Gastrocnemius medialis (tissue), 4 donors: Measurements from ENCODE around the gene MSH5.

Experiments used
- POLR2A ChIP-seq, 2 donors: fragments of 450-650 bp; IDR thresholded peaks; one replicate each; pipeline ENCODE4 v1.6.1; 2017; ENCODE audit warnings: antibody characterized with exemption in 2 of 2, mild to moderate bottlenecking in 2 of 2, moderate library complexity in 2 of 2
- TF ChIP-seq, protein P1 (sequence below), 5 experiments: fragments of 450-650 bp in 3 of 5; fragments of 200-600 bp in 2 of 5; sonication (generic) in 2 of 5; IDR thresholded peaks in 4 of 5; conservative IDR thresholded peaks in 1 of 5; 1 replicate in 4 of 5; 2 replicates in 1 of 5; pipeline ENCODE4 v1.5.1; 2016 to 2019; ENCODE audit warnings: antibody characterized with exemption in 5 of 5, mild to moderate bottlenecking in 3 of 5, moderate library complexity in 3 of 5

DNA sequence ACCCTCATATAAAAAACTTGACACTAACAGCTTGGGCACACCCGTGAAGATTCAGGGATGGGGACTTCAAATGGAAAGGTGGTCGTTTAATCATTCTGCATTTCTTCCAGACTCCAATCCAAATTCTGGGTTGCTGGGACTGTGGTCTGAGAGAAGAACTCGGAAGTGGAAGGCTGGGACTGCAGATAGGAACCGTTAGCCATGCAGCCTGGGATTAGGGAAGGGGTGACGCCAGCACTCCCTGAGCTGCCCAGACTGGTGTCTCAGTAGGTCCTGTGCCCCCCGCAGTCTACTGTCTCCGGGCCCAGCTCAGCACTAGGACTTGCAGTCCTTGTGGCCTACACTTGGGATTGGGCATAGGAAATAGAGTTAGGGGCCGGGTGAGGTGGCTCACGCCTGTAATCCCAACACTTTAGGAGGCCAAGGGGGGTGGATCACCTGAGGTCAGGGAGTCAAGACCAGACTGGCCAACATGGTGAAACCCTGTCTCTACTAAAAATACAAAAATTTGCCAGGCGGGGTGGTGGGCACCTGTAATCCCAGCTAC, 3.0 kb upstream of the MSH5 start:
- TF ChIP-seq, protein P1, sequence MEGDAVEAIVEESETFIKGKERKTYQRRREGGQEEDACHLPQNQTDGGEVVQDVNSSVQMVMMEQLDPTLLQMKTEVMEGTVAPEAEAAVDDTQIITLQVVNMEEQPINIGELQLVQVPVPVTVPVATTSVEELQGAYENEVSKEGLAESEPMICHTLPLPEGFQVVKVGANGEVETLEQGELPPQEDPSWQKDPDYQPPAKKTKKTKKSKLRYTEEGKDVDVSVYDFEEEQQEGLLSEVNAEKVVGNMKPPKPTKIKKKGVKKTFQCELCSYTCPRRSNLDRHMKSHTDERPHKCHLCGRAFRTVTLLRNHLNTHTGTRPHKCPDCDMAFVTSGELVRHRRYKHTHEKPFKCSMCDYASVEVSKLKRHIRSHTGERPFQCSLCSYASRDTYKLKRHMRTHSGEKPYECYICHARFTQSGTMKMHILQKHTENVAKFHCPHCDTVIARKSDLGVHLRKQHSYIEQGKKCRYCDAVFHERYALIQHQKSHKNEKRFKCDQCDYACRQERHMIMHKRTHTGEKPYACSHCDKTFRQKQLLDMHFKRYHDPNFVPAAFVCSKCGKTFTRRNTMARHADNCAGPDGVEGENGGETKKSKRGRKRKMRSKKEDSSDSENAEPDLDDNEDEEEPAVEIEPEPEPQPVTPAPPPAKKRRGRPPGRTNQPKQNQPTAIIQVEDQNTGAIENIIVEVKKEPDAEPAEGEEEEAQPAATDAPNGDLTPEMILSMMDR (IDR thresholded peaks at IDR 0.05 in 4 of 5, conservative IDR thresholded peaks at IDR 0.05 in 1 of 5), result no peak
- no peak for TF ChIP-seq POLR2A (IDR thresholded peaks at IDR 0.05)
